Breast epithelium (tissue), 4 donors: Measurements from ENCODE around the gene NEBL. TPM values are rescaled to one million over a fixed set of nuclear protein-coding genes. Genes with fewer than 3 reads are reported as not detected.

ENCODE experiments used
- DNase-seq, 2 donors: peaks; one replicate each; pipeline ENCODE4 v3.0.0-alpha.2; 2019; ENCODE audit warnings: low spot score in 2 of 2
- H3K27ac ChIP-seq, 2 donors: fragments of 200-600 bp; sonication (generic) in 1 of 2; one replicate each; pipeline ENCODE4 v1.5.1; 2016 to 2019; ENCODE audit warnings: mild to moderate bottlenecking in 1 of 2
- H3K27me3 ChIP-seq, 2 donors: fragments of 200-600 bp; sonication (generic) in 1 of 2; one replicate each; pipeline versions ENCODE4 v1.5.1 to v1.6.0; 2017 to 2019; ENCODE audit warnings: control low read depth in 1 of 2, mild to moderate bottlenecking in 1 of 2
- H3K36me3 ChIP-seq: fragments of 200-600 bp; one replicate; pipeline ENCODE4 v1.5.1; 2019
- H3K4me1 ChIP-seq, 2 donors: fragments of 200-600 bp; sonication (generic); one replicate each; pipeline ENCODE4 v1.5.1; 2016 to 2019; ENCODE audit warnings: control low read depth in 1 of 2
- H3K4me3 ChIP-seq, 3 donors: fragments of 200-600 bp; sonication (generic); 1 replicate in 2 of 3; 2 replicates in 1 of 3; pipeline ENCODE4 v1.5.1; 2016 to 2019; ENCODE audit warnings: mild to moderate bottlenecking in 3 of 3, moderate library complexity in 2 of 3
- H3K9me3 ChIP-seq, 2 donors: fragments of 200-600 bp; sonication (generic) in 1 of 2; one replicate each; pipeline ENCODE4 v1.5.1; 2016 to 2019; ENCODE audit warnings: control low read depth in 1 of 2
- CTCF ChIP-seq, 3 donors: fragments of 450-650 bp; IDR thresholded peaks; one replicate each; pipeline ENCODE4 v1.5.1; 2016 to 2017; ENCODE audit warnings: antibody characterized with exemption in 3 of 3, mild to moderate bottlenecking in 3 of 3, moderate library complexity in 3 of 3
- POLR2A ChIP-seq: fragments of 450-650 bp; IDR thresholded peaks from one replicate; pipeline ENCODE4 v1.6.1; 2016; ENCODE audit warnings: antibody characterized with exemption, mild to moderate bottlenecking, moderate library complexity
- POLR2AphosphoS5 ChIP-seq, 3 donors: sonication (generic); formaldehyde crosslinking; IDR thresholded peaks; one replicate each; pipeline ENCODE4 v1.6.1; 2017; ENCODE audit warnings: antibody characterized with exemption in 3 of 3
- intact Hi-C: fragments of 100-400 bp; cut with DNase I; formaldehyde crosslinking; loops from one replicate; pipeline ENCODE4 v1.15.1; 2023; ENCODE audit warnings: low total_unique reads
- total RNA-seq, 3 donors: library from RNA; depleted of rRNA; stranded (reverse); fragments of >200 nt; gene quantifications; one replicate each; pipeline ENCODE4 v1.1.0, GENCODE V29; 2016

The NEBL gene
- total RNA-seq, 3 donors from 2014 or later, result 3.8 to 313 (median 85.2) TPM

DNA sequence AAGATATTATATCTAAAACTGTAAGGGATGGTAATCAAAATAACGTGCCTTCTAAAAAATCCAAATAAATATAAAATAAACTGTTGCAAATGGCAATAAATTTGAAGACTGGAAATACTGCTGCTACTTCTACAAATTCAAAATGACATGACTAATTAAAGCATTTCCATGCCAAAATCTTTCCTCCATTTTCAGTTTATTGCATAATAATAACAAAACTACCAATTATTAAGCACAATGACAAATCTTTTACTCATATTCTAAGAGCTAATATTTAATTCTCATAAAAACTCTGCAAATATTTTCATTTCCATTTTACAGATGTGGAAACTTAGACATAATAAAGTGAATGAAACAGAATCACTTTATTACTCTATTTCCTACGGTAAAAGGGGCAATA lies 38.8 kb upstream of the NEBL start:
- Histone ChIP-seq H3K9me3 (no peaks in the 10 kb centered on the region), H3K27me3 (no peaks in the 10 kb centered on the region), H3K4me1 (no peaks in the 10 kb centered on the region), H3K4me3 (no peak overlapping the region), H3K36me3 (no peaks in the 10 kb centered on the region), H3K27ac (no peak overlapping the region)
- DNase-seq, result no peak
- intact Hi-C loops, result loop anchor here (5.0 kb wide), 1 partner anchor 66 kb away; no protein-coding TSS in a partner anchor
- TF ChIP-seq CTCF (IDR thresholded peaks at IDR 0.05) (no peak), POLR2AphosphoS5 (IDR thresholded peaks at IDR 0.05) (no peak), POLR2A (no peak)

DNA sequence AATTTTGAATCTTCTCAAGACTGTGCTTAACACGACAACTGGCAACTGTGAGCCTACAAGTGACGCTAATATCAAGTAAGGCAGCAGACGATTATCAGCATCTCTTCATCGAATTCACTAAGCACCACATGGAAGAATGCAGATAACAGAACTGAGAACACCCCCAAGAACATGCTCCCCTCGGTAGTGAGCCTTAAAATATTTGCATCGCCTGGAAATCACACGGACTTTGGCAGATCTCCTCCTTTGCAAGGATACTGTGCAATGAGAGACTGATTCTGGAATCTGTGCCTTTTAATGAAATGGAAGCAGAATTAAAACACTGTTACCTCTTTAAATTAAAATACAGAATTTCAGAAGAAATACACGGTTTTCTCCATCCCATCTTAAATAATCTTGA lies 38.2 kb upstream of the NEBL start:
- H3K9me3 ChIP-seq, result no peaks in the 10 kb centered on the region
- no peak for DNase-seq
- no peaks in the 10 kb centered on the region for H3K4me1 ChIP-seq
- intact Hi-C loops, result loop anchor here (5.0 kb wide), 1 partner anchor 67 kb away; no protein-coding TSS in a partner anchor
- H3K27me3 ChIP-seq, result no peaks in the 10 kb centered on the region
- TF ChIP-seq POLR2AphosphoS5 (IDR thresholded peaks at IDR 0.05), result no peak
- TF ChIP-seq POLR2A, result no peak
- TF ChIP-seq CTCF (IDR thresholded peaks at IDR 0.05), result no peak
- H3K36me3 ChIP-seq, result no peaks in the 10 kb centered on the region
- H3K27ac ChIP-seq, result no peak overlapping the region
- no peak overlapping the region for H3K4me3 ChIP-seq

GRCh38 chr10:20933705-20934104 lies 36.6 kb upstream of the NEBL start:
- H3K36me3 ChIP-seq, result no peaks in the 10 kb centered on the region
- no peaks in the 10 kb centered on the region for H3K9me3 ChIP-seq
- intact Hi-C loops, result no loop called here
- H3K4me3 ChIP-seq, result no peak overlapping the region
- H3K27ac ChIP-seq, result no peak overlapping the region
- TF ChIP-seq POLR2A (no peak), POLR2AphosphoS5 (IDR thresholded peaks at IDR 0.05) (no peak), CTCF (IDR thresholded peaks at IDR 0.05) (no peak)
- no peaks in the 10 kb centered on the region for H3K27me3 ChIP-seq
- DNase-seq, result no peak
- no peaks in the 10 kb centered on the region for H3K4me1 ChIP-seq

DNA sequence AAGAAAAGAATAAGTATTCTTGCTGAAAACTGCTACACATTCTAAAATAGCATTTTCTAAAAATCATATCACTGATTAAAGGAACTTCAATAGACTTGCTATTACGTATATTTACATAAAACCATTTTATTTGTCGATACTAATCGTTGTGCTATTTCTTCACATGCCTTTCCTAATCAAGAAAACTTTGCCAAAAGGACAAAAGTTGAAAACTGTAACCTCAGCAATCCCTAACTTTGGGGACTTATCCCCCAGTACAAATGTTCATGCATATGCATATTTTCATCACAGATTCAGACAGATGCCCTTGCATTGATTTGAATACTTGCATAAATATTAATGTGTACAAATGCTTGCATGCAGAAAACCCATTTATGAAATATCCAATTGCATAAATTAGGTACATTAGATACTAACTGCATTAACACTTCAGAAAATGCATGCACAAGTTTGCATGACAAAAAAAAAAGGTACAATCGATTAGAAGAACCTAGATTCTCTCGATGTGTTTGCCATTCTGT lies 35.6 kb upstream of the NEBL start:
- H3K27ac ChIP-seq, result no peak overlapping the region
- intact Hi-C loops, result no loop called here
- H3K9me3 ChIP-seq, result no peaks in the 10 kb centered on the region
- no peaks in the 10 kb centered on the region for H3K4me1 ChIP-seq
- no peak for TF ChIP-seq POLR2A
- H3K4me3 ChIP-seq, result no peak overlapping the region
- H3K36me3 ChIP-seq, result no peaks in the 10 kb centered on the region
- H3K27me3 ChIP-seq, result no peaks in the 10 kb centered on the region
- DNase-seq, result no peak

- intact Hi-C loops, result no loop called here
- Histone ChIP-seq H3K27me3 (no peaks in the 10 kb centered on the region), H3K9me3 (no peaks in the 10 kb centered on the region), H3K36me3 (no peaks in the 10 kb centered on the region), H3K27ac (no peak overlapping the region), H3K4me3 (no peak overlapping the region), H3K4me1 (no peaks in the 10 kb centered on the region)
- no peak for TF ChIP-seq POLR2A
- TF ChIP-seq POLR2AphosphoS5 (IDR thresholded peaks at IDR 0.05), result no peak
- TF ChIP-seq CTCF (IDR thresholded peaks at IDR 0.05), result no peak
- no peak for DNase-seq
Observed at GRCh38 chr10:20931156-20931795, 34.2 kb upstream of the NEBL start.
